CD4-positive, alpha-beta T cell treated with Interleukin-6 at 100 ng/mL for 8 hours (primary cell): Measurements from ENCODE around the gene DEFB119.
"Not testable (repeated sequence)": the region's sequence is repeated elsewhere in the genome, so short reads cannot be mapped to it uniquely, and the experiment has no call there.

Experiments used
- DNase-seq: peaks from one replicate; pipeline ENCODE4 v3.0.0-alpha.2; 2020; ENCODE audit warnings: mixed read lengths, low spot score

DEFB119 gene, protein sequence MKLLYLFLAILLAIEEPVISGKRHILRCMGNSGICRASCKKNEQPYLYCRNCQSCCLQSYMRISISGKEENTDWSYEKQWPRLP

DNA sequence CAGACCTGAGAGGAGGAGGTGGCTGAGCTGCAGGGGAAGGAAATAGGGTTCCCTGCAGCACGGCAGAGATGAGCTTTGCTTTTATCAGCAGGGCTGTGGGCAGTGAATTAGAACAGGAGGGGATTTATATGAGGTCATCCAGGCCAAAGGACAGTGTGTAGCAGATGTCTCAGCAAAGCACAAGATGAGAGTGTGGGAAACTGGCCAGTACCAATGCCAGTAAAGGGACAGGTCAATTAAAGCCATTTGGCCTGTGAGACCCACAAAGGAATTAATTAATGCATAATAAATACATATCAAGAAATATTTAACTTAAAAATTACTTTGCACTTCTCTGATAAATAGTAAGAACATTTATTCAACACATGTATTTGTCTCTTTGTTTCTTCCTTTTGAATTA lies at the start of gene DEFB119:
TSS of gene DEFB119 (minus strand) at position 101 of the 400 bp plus-strand sequence. CDS start 107 bp downstream, outside the sequence.
- no peak for DNase-seq

DNA sequence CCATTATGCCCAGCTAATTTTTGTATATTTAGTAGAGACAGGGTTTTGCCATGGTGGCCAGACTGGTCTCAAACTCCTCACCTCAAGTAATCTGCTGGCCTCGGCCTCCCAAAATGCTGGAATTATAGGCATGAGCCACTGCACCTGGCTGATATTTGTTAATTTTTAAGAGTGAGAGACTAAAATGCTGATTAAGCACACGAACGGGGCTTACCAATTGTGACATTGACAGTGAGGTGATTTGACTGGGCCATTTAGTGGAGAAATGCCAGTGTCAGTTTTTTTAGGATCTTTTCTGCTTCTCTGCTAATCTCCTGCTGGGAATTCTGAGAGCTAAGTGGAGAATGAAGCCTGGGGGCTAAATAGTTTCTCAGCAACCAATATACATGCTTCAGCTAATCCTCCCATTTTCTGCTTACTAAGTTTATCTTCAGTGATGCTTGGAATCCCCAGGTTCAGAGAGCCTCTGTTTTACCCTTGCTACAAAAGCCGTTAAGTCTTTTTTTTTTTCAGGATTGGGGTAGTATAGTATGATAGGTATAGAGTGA lies 40.3 kb upstream of the DEFB119 start:
- DNase-seq, result no peak

DNA sequence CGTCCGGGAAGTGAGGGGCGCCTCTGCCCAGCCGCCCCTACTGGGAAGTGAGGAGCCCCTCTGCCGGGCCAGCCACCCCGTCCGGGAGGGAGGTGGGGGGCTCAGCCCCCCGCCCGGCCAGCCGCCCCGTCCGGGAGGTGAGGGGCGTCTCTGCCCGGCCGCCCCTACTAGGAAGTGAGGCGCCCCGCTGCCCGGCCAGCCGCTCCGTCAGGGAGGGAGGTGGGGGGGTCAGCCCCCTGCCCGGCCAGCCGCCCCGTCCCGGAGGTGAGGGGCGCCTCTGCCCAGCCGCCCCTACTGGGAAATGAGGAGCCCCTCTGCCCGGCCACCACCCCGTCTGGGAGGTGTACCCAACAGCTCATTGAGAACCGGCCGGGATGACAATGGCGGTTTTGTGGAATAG lies 37.2 kb upstream of the DEFB119 start:
- not testable (repeated sequence) for DNase-seq

DNA sequence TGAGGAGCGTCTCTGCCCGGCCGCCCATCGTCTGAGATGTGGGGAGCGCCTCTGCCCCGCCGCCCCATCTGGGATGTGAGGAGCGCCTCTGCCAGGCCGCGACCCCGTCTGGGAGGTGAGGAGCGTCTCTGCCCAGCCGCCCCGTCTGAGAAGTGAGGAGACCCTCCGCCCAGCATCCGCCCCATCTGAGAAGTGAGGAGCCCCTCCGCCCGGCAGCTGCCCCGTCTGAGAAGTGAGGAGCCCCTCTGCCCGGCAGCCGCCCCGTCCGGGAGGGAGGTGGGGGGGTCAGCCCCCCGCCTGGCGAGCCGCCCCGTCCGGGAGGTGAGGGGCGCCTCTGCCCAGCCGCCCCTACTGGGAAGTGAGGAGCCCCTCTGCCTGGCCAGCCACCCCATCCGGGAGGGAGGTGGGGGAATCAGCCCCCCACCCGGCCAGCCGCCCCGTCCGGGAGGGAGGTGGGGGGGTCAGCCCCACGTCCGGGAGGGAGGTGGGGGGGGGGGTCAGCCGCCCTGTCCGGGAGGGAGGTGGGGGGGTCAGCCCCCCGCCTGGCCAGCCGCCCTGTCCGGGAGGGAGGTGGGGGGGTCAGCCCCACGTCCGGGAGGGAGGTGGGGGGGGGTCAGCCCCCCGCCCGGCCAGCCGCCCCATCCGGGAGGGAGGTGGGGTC lies 36.6 kb upstream of the DEFB119 start:
- not testable (repeated sequence) for DNase-seq

DNA sequence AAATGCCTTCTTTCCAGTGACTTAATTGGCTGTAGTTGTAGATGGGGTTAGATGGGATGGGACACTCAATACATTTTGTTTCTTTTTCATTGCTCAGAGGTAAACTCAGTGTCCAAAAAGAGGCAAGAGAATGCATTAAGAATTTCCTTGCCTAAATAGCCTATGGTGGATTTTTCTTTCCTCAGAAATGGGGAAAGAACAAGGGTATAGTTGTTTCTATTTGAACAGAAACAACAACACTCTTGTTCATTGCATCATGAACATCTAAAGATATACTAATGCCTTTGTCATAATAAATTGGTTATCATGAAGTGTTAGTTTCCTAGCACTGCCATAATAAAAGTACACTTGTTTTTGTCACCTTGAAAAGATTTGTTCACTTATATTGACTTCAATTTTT lies 35.4 kb upstream of the DEFB119 start:
- DNase-seq, result no peak

DNA sequence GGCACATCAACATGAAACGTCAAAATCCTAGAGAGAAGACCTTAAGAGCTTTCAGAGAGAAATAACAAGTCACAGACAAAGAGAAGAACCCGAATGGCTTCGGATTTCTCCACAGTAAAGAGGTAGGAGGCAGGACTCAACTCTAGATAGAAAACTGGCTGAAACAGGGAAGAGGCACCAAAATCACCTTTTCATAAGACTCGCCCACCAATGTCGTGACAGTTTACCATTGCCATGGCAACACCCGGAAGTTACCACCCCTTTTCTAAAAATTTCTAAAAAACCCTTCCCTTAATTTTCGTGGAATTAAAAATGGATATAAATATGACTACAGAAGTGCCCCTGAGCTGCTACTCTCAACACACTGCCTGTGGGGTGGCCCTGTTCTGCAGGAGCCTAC lies 27.9 kb upstream of the DEFB119 start:
- no peak for DNase-seq

DNA sequence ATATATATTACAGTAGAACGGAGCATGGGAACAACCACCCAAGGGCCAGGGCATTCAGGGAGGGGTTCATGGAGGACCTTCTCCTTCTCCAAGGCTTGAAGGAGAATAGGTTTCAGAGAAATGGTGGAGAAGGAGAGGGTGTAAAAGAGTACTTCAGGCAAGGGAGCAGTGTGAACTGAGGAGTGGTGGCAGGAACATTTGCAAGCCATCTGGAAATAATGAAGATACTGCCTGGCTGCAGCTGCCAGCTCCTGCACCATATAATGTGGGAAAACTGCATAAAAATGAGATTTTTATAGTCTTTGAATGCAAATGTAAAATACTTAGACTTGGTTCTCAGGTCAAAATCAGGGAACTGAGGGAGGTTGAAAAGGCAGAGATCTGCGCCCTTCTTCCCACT lies 25.3 kb upstream of the DEFB119 start:
- DNase-seq, result no peak

DNA sequence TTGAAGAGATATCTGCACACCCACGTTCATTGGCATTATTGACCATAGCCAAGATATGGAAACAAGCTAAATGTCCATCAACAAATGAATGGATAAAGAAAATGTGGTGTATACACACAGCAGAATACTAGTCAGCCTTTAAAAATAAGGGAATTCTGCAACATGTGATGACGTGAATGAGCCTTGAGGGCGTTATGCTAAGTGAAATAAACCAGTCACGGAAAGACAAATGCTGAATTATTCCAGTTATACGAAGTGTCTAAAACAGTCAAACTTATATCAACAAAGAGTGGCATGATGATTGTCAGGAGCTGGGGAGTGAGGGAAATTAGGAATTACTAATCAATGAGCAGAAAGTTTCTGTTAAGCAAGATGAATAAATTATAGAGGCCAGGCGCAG lies 24.0 kb upstream of the DEFB119 start:
- no peak for DNase-seq

DNA sequence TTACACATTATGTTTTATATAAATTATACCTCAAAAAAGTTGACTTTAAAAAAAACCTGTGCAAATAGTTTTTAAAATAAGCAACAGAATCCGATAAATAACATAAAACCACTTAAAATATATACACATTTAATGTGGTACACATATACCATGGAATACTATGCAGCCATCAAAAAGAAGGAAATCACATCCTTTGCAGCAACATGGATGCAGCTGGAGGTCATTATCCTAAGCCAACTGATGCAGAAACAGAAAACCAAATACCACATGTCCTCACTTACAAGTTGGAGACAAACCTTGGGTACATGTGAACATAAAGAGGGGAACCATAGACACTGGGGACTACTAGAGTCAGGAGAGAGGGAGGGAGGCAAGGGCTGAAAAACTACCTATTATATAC lies 19.6 kb upstream of the DEFB119 start:
- no peak for DNase-seq

DNA sequence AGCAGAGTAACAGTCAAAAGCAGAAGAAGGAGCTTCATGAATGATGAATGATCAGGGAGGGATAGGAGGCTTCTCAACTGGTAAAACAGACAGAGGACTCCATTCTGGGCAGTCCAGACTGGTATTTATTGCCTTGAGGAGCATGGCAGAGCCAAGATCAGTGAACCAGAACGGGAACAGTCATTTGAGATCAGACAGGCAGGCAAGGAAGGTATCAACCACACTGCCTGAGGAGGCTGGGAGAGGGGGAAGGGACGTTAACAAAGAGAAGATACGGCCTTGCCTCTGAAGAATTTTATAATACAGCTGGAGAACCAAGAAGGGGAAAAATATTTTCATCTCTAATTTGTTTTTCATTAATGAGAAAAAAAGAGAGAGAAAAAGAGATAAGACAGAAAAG lies 15.7 kb upstream of the DEFB119 start, which contains the start of gene DEFB121:
TSS of gene DEFB121 (minus strand) at position 101 of the 400 bp plus-strand sequence. CDS start at position 38, 63 bp downstream.
- DNase-seq, result no peak

DNA sequence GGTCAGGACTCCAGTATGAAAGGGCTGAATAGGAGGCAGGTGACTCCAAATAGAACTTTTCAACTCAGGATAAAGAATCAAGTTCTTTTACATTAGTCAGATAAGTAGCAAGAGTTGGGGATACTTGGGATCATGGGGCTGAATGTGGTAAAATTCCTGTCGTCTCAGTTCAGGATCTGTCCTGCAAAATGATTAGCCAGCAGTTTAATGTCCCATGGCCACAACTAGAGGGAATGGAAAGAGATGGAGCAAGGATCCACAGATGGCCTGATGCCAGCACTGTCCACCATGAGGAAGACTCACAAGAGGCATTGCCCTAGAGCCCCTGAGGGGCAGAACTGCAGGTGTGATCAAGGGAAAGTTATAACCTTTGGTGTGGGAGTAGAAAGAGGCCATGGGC lies 13.5 kb upstream of the DEFB119 start:
- DNase-seq, result no peak

DNA sequence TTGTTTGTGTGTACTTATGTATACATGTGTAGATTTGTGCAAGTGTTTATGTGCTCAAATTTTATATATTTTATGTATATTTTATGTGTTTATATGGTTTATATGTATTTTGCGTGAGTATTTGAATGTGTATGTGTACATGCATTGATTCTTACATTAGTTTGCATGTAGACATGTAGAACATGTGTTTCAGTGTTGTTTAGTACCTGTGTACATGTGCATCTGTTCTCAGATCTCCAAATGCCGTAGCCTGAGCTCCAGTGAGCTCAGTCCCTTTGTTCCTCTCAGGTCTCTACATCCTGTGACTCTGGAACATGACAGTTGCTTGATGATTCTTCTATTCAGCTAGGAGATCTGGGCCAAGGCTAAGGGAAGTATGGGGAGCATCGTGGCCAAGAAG lies 4.5 kb upstream of the DEFB119 start:
- no peak for DNase-seq

DNA sequence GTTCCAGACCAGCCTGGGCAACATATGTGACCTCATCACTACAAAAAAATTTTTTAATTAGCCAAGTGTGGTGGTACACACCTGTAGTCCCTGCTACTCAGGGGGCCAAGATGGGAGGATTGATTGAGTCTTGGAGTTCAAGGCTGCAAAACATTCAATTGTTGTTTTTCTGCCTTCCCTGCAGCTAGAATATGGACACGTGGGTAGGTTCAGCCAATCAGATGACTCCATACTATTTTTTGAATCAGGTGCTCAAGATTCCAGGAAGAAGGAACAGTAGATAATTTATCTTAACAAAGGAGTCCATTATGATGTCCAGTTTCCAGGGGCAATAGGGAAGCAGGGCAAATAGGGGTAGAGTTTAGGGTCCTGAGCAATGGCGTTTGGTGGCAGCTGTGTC lies 2.4 kb upstream of the DEFB119 start:
- no peak for DNase-seq

DNA sequence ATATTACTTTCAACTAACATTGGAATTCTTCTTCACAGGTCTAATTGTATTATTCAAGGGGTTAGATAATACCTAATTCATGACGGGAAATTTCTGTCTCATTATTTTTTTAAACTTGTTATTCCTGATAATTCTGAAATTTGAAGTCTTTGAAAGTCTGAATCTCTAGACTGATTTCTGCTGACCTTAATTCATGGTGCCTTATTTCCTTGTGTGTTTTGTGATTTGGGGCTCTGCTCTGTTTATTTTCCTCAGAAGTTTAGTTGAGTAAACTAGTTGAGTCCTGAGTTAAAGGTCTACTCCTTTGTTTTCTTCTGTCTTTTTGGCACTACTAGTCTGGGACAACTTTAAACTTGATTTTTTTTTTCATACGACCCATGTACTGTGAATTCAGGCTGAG lies 16.0 kb downstream of the DEFB119 start:
- DNase-seq, result no peak

DNA sequence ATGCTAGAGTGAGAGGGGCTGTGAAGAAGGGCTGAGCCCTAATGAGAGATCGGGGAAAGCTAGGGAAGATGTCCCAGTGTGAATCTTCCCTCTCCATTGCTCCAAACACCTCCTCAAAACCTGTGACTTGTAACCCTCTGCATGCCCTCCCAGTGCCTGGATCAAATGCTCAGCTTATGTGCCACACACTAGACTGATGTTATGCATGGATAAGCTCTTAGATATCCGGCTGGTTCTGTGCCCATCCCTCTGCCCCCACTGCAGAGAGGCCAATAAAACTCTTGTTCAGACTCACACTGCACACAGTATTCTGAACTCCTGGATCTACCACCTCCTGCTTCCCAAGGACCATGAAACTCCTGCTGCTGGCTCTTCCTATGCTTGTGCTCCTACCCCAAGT lies 22.1 kb downstream of the DEFB119 start, which contains the start of gene DEFB118:
TSS of gene DEFB118 (plus strand) at position 301 of the 400 bp plus-strand sequence. CDS start at position 351, 50 bp downstream.
- no peak for DNase-seq

DNA sequence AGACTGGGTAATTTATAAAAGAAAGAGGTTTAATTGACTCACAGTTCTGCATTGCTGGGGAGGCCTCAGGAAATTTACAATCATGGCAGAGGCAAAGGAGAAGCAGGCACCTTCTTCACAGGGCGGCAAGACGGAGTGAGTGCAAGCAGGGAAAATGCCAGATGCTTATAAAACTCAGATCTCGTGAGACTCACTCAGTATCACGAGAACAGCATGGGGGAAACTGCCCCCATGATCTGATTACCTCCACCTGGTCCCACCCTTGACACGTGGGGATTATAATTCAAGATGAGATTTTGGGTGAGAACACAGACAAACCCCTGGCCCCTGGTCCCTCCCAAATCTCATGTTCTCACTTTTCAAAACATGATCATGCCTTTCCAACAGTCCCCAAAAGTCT lies 26.1 kb downstream of the DEFB119 start:
- DNase-seq, result not testable (repeated sequence)

DNA sequence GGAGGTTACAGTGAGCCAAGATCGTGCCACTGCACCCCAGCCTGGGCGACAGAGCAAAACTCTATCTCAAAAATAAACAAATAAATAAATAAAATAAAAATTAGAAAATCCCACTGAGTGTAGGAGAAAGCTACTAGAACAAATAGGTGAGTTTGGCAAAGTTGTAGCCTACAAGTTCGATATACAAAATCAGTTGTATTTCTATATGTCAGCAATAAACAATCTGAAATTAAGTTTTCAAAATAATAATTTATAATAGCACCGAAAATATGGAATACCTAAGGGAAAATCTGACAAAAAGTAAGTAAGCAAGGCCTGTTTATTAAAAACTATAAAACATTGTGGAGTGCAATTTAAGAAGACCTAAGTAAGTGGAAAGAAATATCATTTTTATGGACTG lies 27.1 kb downstream of the DEFB119 start:
- DNase-seq, result no peak

DNA sequence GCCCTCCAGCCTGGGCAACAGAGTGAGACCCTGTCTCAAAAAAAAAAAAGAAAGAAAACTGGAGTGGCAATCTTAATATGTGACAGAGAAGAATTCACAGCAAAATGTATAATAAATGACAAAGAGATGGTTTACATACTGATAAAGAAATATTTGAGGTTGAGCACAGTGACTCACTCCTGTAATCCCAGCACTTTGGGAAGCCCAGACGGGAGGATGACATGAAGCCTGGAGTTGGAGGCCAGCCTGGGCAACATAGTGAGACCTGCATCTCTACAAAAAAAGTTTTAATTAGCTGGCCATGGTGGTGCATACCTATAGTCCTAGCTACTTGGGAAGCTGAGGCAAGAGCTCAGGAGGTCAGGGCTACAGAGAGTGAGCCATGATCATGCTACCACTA lies 34.4 kb downstream of the DEFB119 start:
- DNase-seq, result no peak

DNA sequence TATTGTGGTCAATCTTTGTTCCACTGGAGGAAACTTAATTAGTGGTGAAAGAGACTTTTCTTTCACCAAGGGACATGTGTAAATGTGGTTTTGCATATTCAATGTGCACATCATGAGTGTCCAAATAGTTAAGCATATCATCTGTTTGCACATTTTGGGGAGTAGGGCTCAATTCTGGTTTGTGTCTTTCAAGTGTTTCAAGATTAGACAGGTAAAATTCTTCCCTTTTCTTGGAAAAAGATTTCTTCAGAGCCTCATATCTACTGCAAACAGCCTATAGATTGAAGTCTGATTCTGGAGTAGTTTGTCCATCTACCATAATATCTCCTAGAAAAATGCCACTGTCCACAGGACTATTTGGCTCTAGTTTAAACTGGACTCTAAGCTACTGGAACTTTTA lies 48.9 kb downstream of the DEFB119 start:
- DNase-seq, result no peak

DNA sequence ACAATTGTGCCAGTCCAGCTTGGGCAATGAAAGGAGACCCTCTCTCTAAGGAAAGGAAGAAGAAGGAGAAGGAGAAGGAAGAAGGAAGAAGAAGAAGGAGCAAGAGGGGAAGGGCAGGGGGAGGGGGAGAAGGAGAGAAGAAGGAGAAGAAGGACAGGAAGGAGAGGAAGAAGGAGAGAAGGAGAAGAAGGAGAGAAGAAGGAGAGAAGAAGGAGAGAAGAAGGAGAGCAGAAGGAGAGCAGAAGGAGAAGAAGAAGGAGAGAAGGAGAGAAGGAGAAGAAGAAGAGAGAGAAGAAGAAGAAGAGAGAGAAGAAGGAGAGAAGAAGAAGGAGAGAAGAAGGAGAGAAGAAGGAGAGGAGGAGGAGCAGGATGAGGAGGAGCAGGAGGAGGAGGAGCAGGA lies 59.5 kb downstream of the DEFB119 start:
- no peak for DNase-seq
